Stomach (tissue), 4 donors: Measurements from ENCODE around the gene TMEM40.

ENCODE experiments used
- EP300 ChIP-seq: sonication (generic); formaldehyde crosslinking; IDR thresholded peaks from one replicate; pipeline ENCODE4 v1.6.1; 2017; ENCODE audit warnings: antibody characterized with exemption
- POLR2A ChIP-seq, 4 donors: fragments of 450-650 bp; IDR thresholded peaks; one replicate each; pipeline ENCODE4 v1.6.1; 2016; ENCODE audit warnings: antibody characterized with exemption in 4 of 4, control low read depth in 2 of 4, mild to moderate bottlenecking in 1 of 4, moderate library complexity in 1 of 4
- POLR2AphosphoS5 ChIP-seq, 3 donors: sonication (generic); formaldehyde crosslinking; IDR thresholded peaks; one replicate each; pipeline ENCODE4 v1.6.1; 2016; ENCODE audit warnings: antibody characterized with exemption in 3 of 3
- TF ChIP-seq, protein P1 (sequence below), 7 experiments: fragments of 450-650 bp in 4 of 7; fragments of 200-600 bp in 3 of 7; sonication (generic) in 3 of 7; IDR thresholded peaks; one replicate each; pipeline ENCODE4 v1.5.1; 2016 to 2019; ENCODE audit warnings: antibody characterized with exemption in 7 of 7, control low read depth in 2 of 7, mild to moderate bottlenecking in 1 of 7

GRCh38 chr3:12803371-12803770, 44.3 kb upstream of the TMEM40 start:
- TF ChIP-seq, protein P1, sequence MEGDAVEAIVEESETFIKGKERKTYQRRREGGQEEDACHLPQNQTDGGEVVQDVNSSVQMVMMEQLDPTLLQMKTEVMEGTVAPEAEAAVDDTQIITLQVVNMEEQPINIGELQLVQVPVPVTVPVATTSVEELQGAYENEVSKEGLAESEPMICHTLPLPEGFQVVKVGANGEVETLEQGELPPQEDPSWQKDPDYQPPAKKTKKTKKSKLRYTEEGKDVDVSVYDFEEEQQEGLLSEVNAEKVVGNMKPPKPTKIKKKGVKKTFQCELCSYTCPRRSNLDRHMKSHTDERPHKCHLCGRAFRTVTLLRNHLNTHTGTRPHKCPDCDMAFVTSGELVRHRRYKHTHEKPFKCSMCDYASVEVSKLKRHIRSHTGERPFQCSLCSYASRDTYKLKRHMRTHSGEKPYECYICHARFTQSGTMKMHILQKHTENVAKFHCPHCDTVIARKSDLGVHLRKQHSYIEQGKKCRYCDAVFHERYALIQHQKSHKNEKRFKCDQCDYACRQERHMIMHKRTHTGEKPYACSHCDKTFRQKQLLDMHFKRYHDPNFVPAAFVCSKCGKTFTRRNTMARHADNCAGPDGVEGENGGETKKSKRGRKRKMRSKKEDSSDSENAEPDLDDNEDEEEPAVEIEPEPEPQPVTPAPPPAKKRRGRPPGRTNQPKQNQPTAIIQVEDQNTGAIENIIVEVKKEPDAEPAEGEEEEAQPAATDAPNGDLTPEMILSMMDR (IDR thresholded peaks at IDR 0.05): no peak
- TF ChIP-seq POLR2A (IDR thresholded peaks at IDR 0.05): no peak
- no peak for TF ChIP-seq POLR2AphosphoS5 (IDR thresholded peaks at IDR 0.05)
- TF ChIP-seq EP300: no peak
